GM19463 (cell line): ENCODE data around the gene NSG1.
"Not testable (repeated sequence)": the region's sequence is repeated elsewhere in the genome, so short reads cannot be mapped to it uniquely, and the experiment has no call there.

Experiments
- ATAC-seq: cut with Tn5 transposase; IDR thresholded peaks from one replicate; pipeline ENCODE4 v1.9.1; 2021; ENCODE audit warnings: mild to moderate bottlenecking, moderate library complexity; ENCODE audit not compliant: unreplicated experiment

Gene NSG1

DNA sequence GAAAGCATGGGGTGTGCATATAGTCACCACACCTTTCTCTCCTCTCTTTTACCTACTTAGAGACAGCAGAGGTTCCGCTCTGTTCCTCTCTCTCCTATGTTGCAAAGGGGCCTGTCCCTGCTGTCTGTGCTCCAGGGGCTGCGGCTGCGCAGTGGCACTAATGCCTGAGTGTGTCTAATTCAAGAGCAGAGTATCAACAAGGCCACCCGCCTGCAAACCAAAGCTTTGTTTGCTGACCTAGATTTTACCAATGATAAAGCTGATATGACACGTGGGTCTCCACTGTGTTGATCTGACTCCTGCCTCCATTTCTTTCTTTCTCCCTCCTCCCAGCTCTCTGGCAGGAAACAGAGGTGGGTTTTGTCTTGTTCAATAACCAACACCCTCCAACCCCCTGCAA lies 74.9 kb downstream of the NSG1 start:
- ATAC-seq: no peak

DNA sequence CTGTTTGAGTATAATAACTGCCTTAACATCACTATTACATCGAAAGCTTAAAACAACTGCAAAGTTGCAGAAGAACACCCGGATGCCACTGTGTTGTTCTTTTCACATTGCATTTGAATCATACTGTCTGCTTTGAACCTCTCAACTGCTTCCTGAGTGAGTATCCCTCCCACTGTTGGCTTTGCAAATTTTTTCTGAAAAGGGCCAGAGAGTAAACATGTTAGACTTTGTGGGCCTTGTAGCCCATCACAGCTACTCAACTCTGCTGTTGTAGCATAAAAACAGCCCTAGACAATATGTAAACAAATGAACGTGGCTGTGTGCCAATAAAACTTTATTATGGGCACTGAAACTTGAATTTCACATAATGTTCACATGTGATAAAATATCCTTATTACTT lies 76.1 kb downstream of the NSG1 start:
- no peak for ATAC-seq

- ATAC-seq: not testable (repeated sequence)
Observed at GRCh38 chr4:4465238-4465637, 78.3 kb downstream of the NSG1 start.
